ENCODE data around the gene EGFL7. TPM values are rescaled to one million over a fixed set of nuclear protein-coding genes. Genes with fewer than 3 reads are reported as not detected.

Gene EGFL7
- total RNA-seq, 1 experiment from 2014 or later, result 54.6 TPM

DNA sequence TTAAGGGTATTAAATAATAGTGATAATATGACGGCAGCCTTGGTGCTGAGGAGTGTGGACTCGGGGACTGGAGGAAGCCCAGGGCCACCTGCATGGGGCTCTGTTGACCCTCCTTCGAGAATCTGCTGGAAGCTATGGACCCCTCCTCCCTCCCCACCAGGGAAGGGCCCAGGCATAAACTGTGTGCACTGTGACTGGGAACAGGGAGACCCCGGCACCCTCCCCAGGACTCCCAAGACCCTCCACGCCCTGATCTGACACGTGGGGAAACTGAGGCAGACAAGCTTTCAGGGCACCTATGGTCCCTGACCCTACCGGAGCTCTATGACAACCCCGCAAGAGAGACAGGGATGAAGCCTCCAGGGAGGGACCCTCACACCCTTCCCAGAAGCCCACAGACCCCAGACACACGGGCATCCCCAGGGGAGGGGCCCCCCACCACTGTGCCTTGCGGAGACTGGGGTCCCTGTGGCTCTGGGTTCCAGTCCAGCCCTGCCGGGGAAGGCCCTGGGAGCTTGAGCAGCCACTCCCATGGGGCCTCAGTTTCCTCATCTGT, 6.5 kb upstream of the EGFL7 start (continued):
- TF ChIP-seq ZNF232 (CRISPR knock-in tag; IDR thresholded peaks at IDR 0.05), result no peak
- TF ChIP-seq, protein P1, sequence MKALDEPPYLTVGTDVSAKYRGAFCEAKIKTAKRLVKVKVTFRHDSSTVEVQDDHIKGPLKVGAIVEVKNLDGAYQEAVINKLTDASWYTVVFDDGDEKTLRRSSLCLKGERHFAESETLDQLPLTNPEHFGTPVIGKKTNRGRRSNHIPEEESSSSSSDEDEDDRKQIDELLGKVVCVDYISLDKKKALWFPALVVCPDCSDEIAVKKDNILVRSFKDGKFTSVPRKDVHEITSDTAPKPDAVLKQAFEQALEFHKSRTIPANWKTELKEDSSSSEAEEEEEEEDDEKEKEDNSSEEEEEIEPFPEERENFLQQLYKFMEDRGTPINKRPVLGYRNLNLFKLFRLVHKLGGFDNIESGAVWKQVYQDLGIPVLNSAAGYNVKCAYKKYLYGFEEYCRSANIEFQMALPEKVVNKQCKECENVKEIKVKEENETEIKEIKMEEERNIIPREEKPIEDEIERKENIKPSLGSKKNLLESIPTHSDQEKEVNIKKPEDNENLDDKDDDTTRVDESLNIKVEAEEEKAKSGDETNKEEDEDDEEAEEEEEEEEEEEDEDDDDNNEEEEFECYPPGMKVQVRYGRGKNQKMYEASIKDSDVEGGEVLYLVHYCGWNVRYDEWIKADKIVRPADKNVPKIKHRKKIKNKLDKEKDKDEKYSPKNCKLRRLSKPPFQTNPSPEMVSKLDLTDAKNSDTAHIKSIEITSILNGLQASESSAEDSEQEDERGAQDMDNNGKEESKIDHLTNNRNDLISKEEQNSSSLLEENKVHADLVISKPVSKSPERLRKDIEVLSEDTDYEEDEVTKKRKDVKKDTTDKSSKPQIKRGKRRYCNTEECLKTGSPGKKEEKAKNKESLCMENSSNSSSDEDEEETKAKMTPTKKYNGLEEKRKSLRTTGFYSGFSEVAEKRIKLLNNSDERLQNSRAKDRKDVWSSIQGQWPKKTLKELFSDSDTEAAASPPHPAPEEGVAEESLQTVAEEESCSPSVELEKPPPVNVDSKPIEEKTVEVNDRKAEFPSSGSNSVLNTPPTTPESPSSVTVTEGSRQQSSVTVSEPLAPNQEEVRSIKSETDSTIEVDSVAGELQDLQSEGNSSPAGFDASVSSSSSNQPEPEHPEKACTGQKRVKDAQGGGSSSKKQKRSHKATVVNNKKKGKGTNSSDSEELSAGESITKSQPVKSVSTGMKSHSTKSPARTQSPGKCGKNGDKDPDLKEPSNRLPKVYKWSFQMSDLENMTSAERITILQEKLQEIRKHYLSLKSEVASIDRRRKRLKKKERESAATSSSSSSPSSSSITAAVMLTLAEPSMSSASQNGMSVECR (CRISPR knock-in tag; IDR thresholded peaks at IDR 0.05; ENCODE audit: borderline replicate concordance), result no peak
- TF ChIP-seq, protein P2, sequence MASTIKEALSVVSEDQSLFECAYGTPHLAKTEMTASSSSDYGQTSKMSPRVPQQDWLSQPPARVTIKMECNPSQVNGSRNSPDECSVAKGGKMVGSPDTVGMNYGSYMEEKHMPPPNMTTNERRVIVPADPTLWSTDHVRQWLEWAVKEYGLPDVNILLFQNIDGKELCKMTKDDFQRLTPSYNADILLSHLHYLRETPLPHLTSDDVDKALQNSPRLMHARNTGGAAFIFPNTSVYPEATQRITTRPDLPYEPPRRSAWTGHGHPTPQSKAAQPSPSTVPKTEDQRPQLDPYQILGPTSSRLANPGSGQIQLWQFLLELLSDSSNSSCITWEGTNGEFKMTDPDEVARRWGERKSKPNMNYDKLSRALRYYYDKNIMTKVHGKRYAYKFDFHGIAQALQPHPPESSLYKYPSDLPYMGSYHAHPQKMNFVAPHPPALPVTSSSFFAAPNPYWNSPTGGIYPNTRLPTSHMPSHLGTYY (CRISPR knock-in tag; IDR thresholded peaks at IDR 0.05), result no peak
- TF ChIP-seq, protein P3, sequence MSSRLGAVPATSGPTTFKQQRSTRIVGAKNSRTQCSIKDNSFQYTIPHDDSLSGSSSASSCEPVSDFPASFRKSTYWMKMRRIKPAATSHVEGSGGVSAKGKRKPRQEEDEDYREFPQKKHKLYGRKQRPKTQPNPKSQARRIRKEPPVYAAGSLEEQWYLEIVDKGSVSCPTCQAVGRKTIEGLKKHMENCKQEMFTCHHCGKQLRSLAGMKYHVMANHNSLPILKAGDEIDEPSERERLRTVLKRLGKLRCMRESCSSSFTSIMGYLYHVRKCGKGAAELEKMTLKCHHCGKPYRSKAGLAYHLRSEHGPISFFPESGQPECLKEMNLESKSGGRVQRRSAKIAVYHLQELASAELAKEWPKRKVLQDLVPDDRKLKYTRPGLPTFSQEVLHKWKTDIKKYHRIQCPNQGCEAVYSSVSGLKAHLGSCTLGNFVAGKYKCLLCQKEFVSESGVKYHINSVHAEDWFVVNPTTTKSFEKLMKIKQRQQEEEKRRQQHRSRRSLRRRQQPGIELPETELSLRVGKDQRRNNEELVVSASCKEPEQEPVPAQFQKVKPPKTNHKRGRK (CRISPR knock-in tag; IDR thresholded peaks at IDR 0.05; ENCODE audit: borderline replicate concordance), result no peak
- TF ChIP-seq FOXP1 (CRISPR knock-in tag; IDR thresholded peaks at IDR 0.05; ENCODE audit: borderline replicate concordance), result no peak

DNA sequence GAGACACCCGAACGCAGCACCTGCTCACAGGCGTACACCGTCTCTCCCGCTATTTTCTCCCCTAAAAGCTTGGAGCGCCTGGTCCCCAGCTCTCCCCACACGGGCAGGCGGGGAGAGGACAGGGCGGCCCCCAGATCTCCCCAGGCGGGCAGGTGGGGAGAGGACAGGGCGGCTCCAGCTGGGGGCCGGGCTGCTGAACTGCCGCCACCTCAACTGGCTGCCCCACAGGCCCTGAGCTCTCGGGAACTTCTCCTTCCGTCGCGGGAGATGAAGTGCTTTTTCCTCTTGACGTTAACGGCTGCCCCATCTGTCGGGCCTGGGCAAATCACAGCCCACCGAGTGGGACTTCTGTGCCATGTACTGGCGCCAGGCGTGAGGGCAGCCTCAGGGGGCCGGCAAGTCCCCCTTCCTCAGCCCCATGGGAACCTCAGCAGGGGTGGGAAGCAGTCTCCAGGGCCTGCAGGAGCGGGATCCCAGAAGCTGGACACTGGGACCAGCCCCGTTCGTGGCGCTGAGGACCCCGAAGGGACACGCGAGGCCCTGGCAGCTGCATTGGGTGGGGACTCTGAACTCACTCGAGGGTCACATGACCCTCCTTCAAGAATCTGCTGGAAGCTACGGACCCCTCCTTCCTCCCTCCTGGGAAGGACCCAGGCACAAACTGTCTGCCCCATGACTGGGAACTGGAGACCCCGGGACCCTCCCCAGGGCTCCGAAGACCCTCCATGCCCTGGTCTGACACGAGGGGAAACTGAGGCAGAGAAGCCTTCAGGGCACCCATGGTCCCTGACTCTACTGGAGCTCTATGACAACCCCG, 5.7 kb upstream of the EGFL7 start:
- ATAC-seq (no peak), DNase-seq (ENCODE audit: low spot score) (no peak)
- TF ChIP-seq, protein P4, sequence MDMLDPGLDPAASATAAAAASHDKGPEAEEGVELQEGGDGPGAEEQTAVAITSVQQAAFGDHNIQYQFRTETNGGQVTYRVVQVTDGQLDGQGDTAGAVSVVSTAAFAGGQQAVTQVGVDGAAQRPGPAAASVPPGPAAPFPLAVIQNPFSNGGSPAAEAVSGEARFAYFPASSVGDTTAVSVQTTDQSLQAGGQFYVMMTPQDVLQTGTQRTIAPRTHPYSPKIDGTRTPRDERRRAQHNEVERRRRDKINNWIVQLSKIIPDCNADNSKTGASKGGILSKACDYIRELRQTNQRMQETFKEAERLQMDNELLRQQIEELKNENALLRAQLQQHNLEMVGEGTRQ (CRISPR knock-in tag; IDR thresholded peaks at IDR 0.05), result peak; percentile 52
- TF ChIP-seq HMGA2 (CRISPR knock-in tag; IDR thresholded peaks at IDR 0.05) (no peak), NFATC4 (CRISPR knock-in tag; IDR thresholded peaks at IDR 0.05) (no peak), ELF4 (CRISPR knock-in tag; IDR thresholded peaks at IDR 0.05; ENCODE audit: low read depth) (no peak), ZNF138 (CRISPR knock-in tag; conservative IDR thresholded peaks at IDR 0.05) (no peak)
- TF ChIP-seq, protein P2 (CRISPR knock-in tag; IDR thresholded peaks at IDR 0.05), result no peak
- POLR2A ChIA-PET, result no interaction called here
- no peak overlapping the region for H3K27ac Mint-ChIP-seq
- CTCF ChIA-PET, result interaction anchor here (1.4 to 1.9 kb wide), 4 partner anchors 8 to 37 kb away, joined by 3 to 10 read pairs (median 5); no protein-coding TSS in a partner anchor
- H3K27me3 Mint-ChIP-seq (ENCODE audit: low read depth), result no peaks in the 10 kb centered on the region
- H3K9me3 Mint-ChIP-seq, result no peaks in the 10 kb centered on the region
- H3K4me3 Mint-ChIP-seq, result no peak overlapping the region
- 0 out of 2 replicates have a peak, but pooled peaks cover 3% of the 10 kb centered on the region for H3K4me1 Mint-ChIP-seq
- H3K36me3 Mint-ChIP-seq, result no peaks in the 10 kb centered on the region
